HG03575 (cell line): Measurements from ENCODE around the gene AIFM1.
"Not testable (repeated sequence)": the region's sequence is repeated elsewhere in the genome, so short reads cannot be mapped to it uniquely, and the experiment has no call there.

Source experiments
- ATAC-seq: cut with Tn5 transposase; IDR thresholded peaks from one replicate; pipeline ENCODE4 v1.9.1; 2021; ENCODE audit not compliant: unreplicated experiment, insufficient number of reproducible peaks, low FRiP score; ENCODE audit errors: extremely low read depth

Gene AIFM1

GRCh38 chrX:130125091-130125874 lies 40.4 kb downstream of the AIFM1 start:
- ATAC-seq = no peak

GRCh38 chrX:130124577-130124976 lies 41.1 kb downstream of the AIFM1 start:
- no peak for ATAC-seq

GRCh38 chrX:130121505-130121800 lies 44.2 kb downstream of the AIFM1 start:
- no peak for ATAC-seq

- no peak for ATAC-seq
These were observed 44.7 kb downstream of the AIFM1 start for GRCh38 chrX:130120746-130121504.

- no peak for ATAC-seq
These were observed 45.3 kb downstream of the AIFM1 start for GRCh38 chrX:130120321-130120731.

GRCh38 chrX:130119312-130119898 lies 46.2 kb downstream of the AIFM1 start:
- ATAC-seq = no peak

GRCh38 chrX:130118441-130119311 lies 47.0 kb downstream of the AIFM1 start:
- no peak for ATAC-seq

GRCh38 chrX:130117166-130117565 lies 48.5 kb downstream of the AIFM1 start:
- ATAC-seq = no peak

- not testable (repeated sequence) for ATAC-seq
These were observed 50.3 kb downstream of the AIFM1 start for GRCh38 chrX:130115119-130115885.

GRCh38 chrX:130114141-130114588 lies 51.5 kb downstream of the AIFM1 start:
- no peak for ATAC-seq

- no peak for ATAC-seq
These were observed 54.2 kb downstream of the AIFM1 start for GRCh38 chrX:130111220-130112154.

GRCh38 chrX:130110379-130111219 lies 55.0 kb downstream of the AIFM1 start, which contains the start of gene ELF4:
ELF4 (minus strand) TSS chrX:130110497; CDS start chrX:130081330, 29,167 bp downstream.
- ATAC-seq = no peak

GRCh38 chrX:130109429-130110378 lies 55.9 kb downstream of the AIFM1 start:
- no peak for ATAC-seq

GRCh38 chrX:130108647-130109428 lies 56.8 kb downstream of the AIFM1 start:
- no peak for ATAC-seq

GRCh38 chrX:130106071-130106470 lies 59.6 kb downstream of the AIFM1 start:
- no peak for ATAC-seq
